HepG2 (cell line): ENCODE data around the gene ATXN7L3. TPM values are rescaled to one million over a fixed set of nuclear protein-coding genes. Genes with fewer than 3 reads are reported as not detected.
A peak's percentile ranks its signal among the peaks of the same experiment; 100 is the strongest.

ENCODE experiments used
- ATAC-seq: fragments of 200-7000 bp; cut with Tn5 transposase; 3 replicates; pipeline ENCODE4 v1.9.1; 2020; ENCODE audit warnings: mild to moderate bottlenecking, moderate library complexity
- BruUV-seq: library from RNA; stranded (reverse); fragments of 400-500 nt; replicated peaks from 2 replicates; lab custom pipeline; 2021; lab: Mats Ljungman, UMichigan
- CTCF ChIA-PET: fragments of 300-600 bp; formaldehyde crosslinking; extraction: SDS; loops from one replicate; lab custom pipeline; 2021; ENCODE audit warnings: low total read pairs, inconsistent platforms, low intra/inter-chr PET ratio; lab: Yijun Ruan, JAX
- POLR2A ChIA-PET: fragments of 350-600 bp; sonication (Branson Sonifier 250); formaldehyde crosslinking; loops from one replicate; lab custom pipeline; 2020; ENCODE audit warnings: antibody characterized with exemption, inconsistent platforms; lab: Yijun Ruan, JAX
- DNase-seq: peaks from one replicate; pipeline ENCODE4 v3.0.0-alpha.2; 2015; ENCODE audit warnings: low spot score
- FAIRE-seq: peaks from 3 replicates; lab custom pipeline; 2011; peaks lifted over from hg19 to GRCh38; lab: Jason Lieb, UNC
- H2AFZ ChIP-seq: one replicate; pipeline ENCODE4 v1.6.1; 2011; ENCODE audit warnings: low read length, inconsistent platforms
- H3K27ac ChIP-seq: fragments of 300-600 bp; 3 replicates; pipeline ENCODE4 v1.8.0; 2011; ENCODE audit warnings: mixed run types, mild to moderate bottlenecking, mixed read lengths, low read length, inconsistent platforms; ENCODE audit not compliant: insufficient read depth; ENCODE audit errors: extremely low read length
- H3K27me3 ChIP-seq, 2 experiments: fragments of 200-600 bp in 1 of 2; 2 replicates in 1 of 2; 3 replicates in 1 of 2; pipeline versions ENCODE4 v1.6.0 to v1.8.0; 2011; ENCODE audit warnings: low read length in 2 of 2, mild to moderate bottlenecking in 2 of 2, moderate library complexity in 2 of 2, inconsistent platforms in 1 of 2; ENCODE audit not compliant: insufficient read depth in 2 of 2, control insufficient read depth in 1 of 2
- H3K36me3 ChIP-seq, 2 experiments: fragments of 200-600 bp in 1 of 2; replicated peaks in 1 of 2; 2 replicates in 1 of 2; 3 replicates in 1 of 2; pipeline versions ENCODE4 v1.5.1 to v1.8.0; 2011; ENCODE audit warnings: low read length in 2 of 2, inconsistent platforms in 1 of 2; ENCODE audit not compliant: insufficient read depth in 2 of 2, control insufficient read depth in 1 of 2
- H3K4me1 ChIP-seq: 2 replicates; pipeline ENCODE4 v1.5.1; 2012; ENCODE audit warnings: low read length, inconsistent platforms; ENCODE audit not compliant: insufficient read depth
- H3K4me2 ChIP-seq: 2 replicates; pipeline ENCODE4 v1.6.0; 2011; ENCODE audit warnings: low read depth, low read length, inconsistent platforms
- H3K4me3 ChIP-seq, 3 experiments: fragments of 200-600 bp in 1 of 3; sonication (generic), shearing (Covaris generic) in 1 of 3; replicated peaks in 1 of 3; 2 replicates each; pipeline ENCODE4 v1.5.1; 2011 to 2016; ENCODE audit warnings: low read length in 3 of 3, inconsistent platforms in 2 of 3, low read depth in 2 of 3, mild to moderate bottlenecking in 2 of 3, control low read depth in 1 of 3, mixed read lengths in 1 of 3; ENCODE audit not compliant: insufficient read depth in 1 of 3
- H3K79me2 ChIP-seq: one replicate; pipeline ENCODE4 v1.6.1; 2011; ENCODE audit warnings: low read length, inconsistent platforms; ENCODE audit not compliant: insufficient read depth
- H3K9ac ChIP-seq: 2 replicates; pipeline ENCODE4 v1.6.0; 2011; ENCODE audit warnings: mild to moderate bottlenecking, low read depth, low read length, inconsistent platforms; ENCODE audit not compliant: insufficient read depth
- H3K9me3 ChIP-seq: 2 replicates; pipeline ENCODE4 v1.5.1; 2012; ENCODE audit warnings: mild to moderate bottlenecking, low read length
- H4K20me1 ChIP-seq: 2 replicates; pipeline ENCODE4 v1.6.0; 2011; ENCODE audit warnings: inconsistent platforms, mild to moderate bottlenecking, low read length, moderate library complexity; ENCODE audit not compliant: insufficient read depth
- BHLHE40 ChIP-seq: IDR thresholded peaks from 2 replicates; pipeline ENCODE4 v1.6.1; 2011; ENCODE audit warnings: low read length, improper control_type of control experiment
- DMTF1 ChIP-seq: sonication (generic); formaldehyde crosslinking; IDR thresholded peaks from 2 replicates; pipeline ENCODE4 v1.4.0; 2020; ENCODE audit warnings: mild to moderate bottlenecking, missing genetic modification reagents
- MIER3 ChIP-seq: IDR thresholded peaks from 2 replicates; pipeline ENCODE4 v1.6.1; 2016; ENCODE audit warnings: missing compliant biosample characterization, borderline replicate concordance
- NFE2 ChIP-seq: sonication (generic); formaldehyde crosslinking; IDR thresholded peaks from 2 replicates; pipeline ENCODE4 v1.4.0; 2020; ENCODE audit warnings: missing genetic modification reagents
- RAD21 ChIP-seq: fragments of 450-650 bp; formaldehyde crosslinking; IDR thresholded peaks from 2 replicates; pipeline ENCODE4 v1.5.0; 2020; ENCODE audit warnings: mild to moderate bottlenecking
- TIGD3 ChIP-seq: sonication (generic); formaldehyde crosslinking; IDR thresholded peaks from 2 replicates; pipeline ENCODE4 v1.5.1; 2020; ENCODE audit warnings: mild to moderate bottlenecking, missing genetic modification reagents, borderline replicate concordance
- UBTF ChIP-seq: sonication (generic); formaldehyde crosslinking; IDR thresholded peaks from 2 replicates; pipeline ENCODE4 v1.4.0; 2020; ENCODE audit warnings: mild to moderate bottlenecking, missing genetic modification reagents
- ZNF143 ChIP-seq: sonication (generic); formaldehyde crosslinking; IDR thresholded peaks from 2 replicates; pipeline ENCODE4 v1.4.0; 2020; ENCODE audit warnings: missing genetic modification reagents
- ZNF644 ChIP-seq: IDR thresholded peaks from 2 replicates; pipeline ENCODE4 v1.6.1; 2016; ENCODE audit warnings: low read depth
- ZNF773 ChIP-seq: sonication (generic); formaldehyde crosslinking; IDR thresholded peaks from 2 replicates; pipeline ENCODE4 v1.4.0; 2020; ENCODE audit warnings: missing genetic modification reagents, borderline replicate concordance
- WGBS: methylation state at CpG from one replicate; pipeline ENCODE4 v1.1.6; 2017; ENCODE audit warnings: low lambda C conversion rate; 5-methylcytosine and 5-hydroxymethylcytosine counted together
- in situ Hi-C: cut with HindIII; loops from 2 replicates; pipeline ENCODE4 v1.10.0; 2017; ENCODE audit warnings: low pct_unique_long_range_greater_than_20kb; ENCODE audit not compliant: extremely low pct_ligation_motif_present
- intact Hi-C: fragments of 100-400 bp; cut with micrococcal nuclease; formaldehyde crosslinking; loops from one replicate; pipeline ENCODE4 v1.10.0; 2022; ENCODE audit not compliant: unreplicated experiment
- polyA plus RNA-seq, 8 experiments: library from polyadenylated mRNA; depleted of rRNA in 3 of 8; stranded (reverse) in 7 of 8; unstranded in 1 of 8; fragments of >200 nt; fragmentation: Illumina TruSeq in 4 of 8; extraction: Trizol in 4 of 8; gene quantifications; 2 replicates each; pipeline versions ENCODE4 v1.2.1 to v1.2.3, GENCODE V29; 2011 to 2016; ENCODE audit warnings: low read depth in 4 of 8, missing spikeins in 1 of 8, mixed read lengths in 1 of 8; ENCODE audit not compliant: insufficient read depth in 1 of 8
- total RNA-seq, 5 experiments: library from RNA; depleted of rRNA; stranded (reverse); fragments of >200 nt; fragmentation: Illumina TruSeq; extraction: Trizol; gene quantifications; 2 replicates each; pipeline ENCODE4 v1.2.3, GENCODE V29; 2016; ENCODE audit warnings: low read depth in 1 of 5
- TF ChIP-seq, protein P1 (sequence below): IDR thresholded peaks from 2 replicates; pipeline ENCODE4 v1.6.1; 2016; ENCODE audit warnings: low read depth, borderline replicate concordance
- TF ChIP-seq, protein P2 (sequence below): sonication (generic); formaldehyde crosslinking; IDR thresholded peaks from 2 replicates; pipeline ENCODE4 v1.8.1; 2023; ENCODE audit warnings: mild to moderate bottlenecking, missing genetic modification reagents

ATXN7L3 gene
- total and polyA plus RNA-seq, 2 of the 13 experiments (the other 11 are each of a cell fraction or from before 2014, with no cell fraction given), result 44.5 to 59.1 TPM

DNA sequence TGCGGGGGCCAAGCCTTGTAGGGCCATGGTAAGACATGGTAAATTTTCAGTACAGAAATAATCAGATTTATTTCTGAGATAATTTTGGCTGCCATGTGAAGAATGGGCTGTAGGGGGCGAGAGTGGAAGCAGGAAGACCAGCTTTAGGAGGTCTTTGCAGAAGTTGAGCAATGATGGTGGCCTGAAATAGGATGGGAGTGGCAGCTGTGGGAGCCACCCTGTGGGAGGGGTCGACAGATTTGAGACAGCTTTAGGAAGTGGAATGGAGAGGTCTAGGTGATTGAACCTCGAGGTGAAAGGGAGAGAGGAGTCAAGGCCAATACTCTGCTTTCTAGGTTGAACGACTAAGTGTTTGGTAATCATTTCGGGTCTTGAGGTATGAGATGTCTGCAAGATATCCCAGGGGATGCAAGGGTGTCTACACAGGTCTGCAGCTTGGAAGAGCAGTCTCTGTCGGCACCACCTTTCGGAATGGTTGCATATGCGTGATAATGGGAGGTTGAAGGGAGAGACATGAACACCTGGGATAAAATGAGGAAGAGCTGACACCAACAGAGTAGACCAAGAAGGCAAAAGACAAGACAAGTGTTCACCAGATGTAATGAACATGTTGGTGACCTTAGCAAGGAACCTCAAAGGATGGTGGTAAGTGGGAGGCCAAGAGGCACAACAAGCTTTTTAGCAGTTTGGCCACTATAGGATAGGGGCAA, 4.2 kb upstream of the ATXN7L3 start:
- Histone ChIP-seq H3K79me2 (peaks cover under 1% of the 10 kb centered on the region), H2AFZ (no peak overlapping the region), H3K36me3 (peaks cover 7 to 17% of the 10 kb centered on the region in 2 experiments; a peak in 4 of 5 replicates), H3K4me2 (no peak overlapping the region), H3K27ac (no peak overlapping the region), H3K4me3 (no peak overlapping the region), H3K9me3 (no peaks in the 10 kb centered on the region), H3K9ac (no peak overlapping the region), H4K20me1 (no peaks in the 10 kb centered on the region), H3K4me1 (peaks cover 27% of the 10 kb centered on the region), H3K27me3 (no peaks in the 10 kb centered on the region; a peak in 1 of 5 replicates)
- intact Hi-C loops (loop anchor here (2.0 to 5.0 kb wide), 2 partner anchors 15 to 123 kb away; partner anchors contain the start of gene UBTF), in situ Hi-C loops (no loop called here)
- ATAC-seq (no peak; the same call in 2 of the 3 replicates), DNase-seq (peak; percentile 78), FAIRE-seq (peak; percentile 96)
- ChIA-PET POLR2A (interaction anchor here (0.6 to 1.1 kb wide), 6 partner anchors 8 to 142 kb away, joined by 3 to 8 read pairs (median 4); partner anchors contain the start of gene TMUB2), CTCF (interaction anchor here (1.2 to 1.9 kb wide), 4 partner anchors 14 to 147 kb away, joined by 5 to 13 read pairs (median 5); partner anchors contain the start of gene GRN)
- no TSS peak for BruUV-seq
- 51% methylated on average over 9 of the region's 9 CpGs for WGBS
- TF ChIP-seq UBTF, result 0 out of 2 replicates have a peak, but pooled peaks have one; percentile 23
- TF ChIP-seq BHLHE40, result 0 out of 2 replicates have a peak, but pooled peaks have one; percentile 4
- TF ChIP-seq NFE2 (CRISPR knock-in tag), result no peak
- 0 out of 2 replicates have a peak, but pooled peaks have one; percentile 19 for TF ChIP-seq ZNF644
- TF ChIP-seq ZNF773, result no peak
- TF ChIP-seq, protein P1, sequence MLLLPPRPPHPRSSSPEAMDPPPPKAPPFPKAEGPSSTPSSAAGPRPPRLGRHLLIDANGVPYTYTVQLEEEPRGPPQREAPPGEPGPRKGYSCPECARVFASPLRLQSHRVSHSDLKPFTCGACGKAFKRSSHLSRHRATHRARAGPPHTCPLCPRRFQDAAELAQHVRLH (CRISPR knock-in tag), result no peak; the same call in 1 of the 2 replicates
- 0 out of 2 replicates have a peak, but pooled peaks have one; percentile 30 for TF ChIP-seq MIER3 (CRISPR knock-in tag)
- no peak for TF ChIP-seq TIGD3 (CRISPR knock-in tag)
- no peak for TF ChIP-seq ZNF143
- TF ChIP-seq, protein P2, sequence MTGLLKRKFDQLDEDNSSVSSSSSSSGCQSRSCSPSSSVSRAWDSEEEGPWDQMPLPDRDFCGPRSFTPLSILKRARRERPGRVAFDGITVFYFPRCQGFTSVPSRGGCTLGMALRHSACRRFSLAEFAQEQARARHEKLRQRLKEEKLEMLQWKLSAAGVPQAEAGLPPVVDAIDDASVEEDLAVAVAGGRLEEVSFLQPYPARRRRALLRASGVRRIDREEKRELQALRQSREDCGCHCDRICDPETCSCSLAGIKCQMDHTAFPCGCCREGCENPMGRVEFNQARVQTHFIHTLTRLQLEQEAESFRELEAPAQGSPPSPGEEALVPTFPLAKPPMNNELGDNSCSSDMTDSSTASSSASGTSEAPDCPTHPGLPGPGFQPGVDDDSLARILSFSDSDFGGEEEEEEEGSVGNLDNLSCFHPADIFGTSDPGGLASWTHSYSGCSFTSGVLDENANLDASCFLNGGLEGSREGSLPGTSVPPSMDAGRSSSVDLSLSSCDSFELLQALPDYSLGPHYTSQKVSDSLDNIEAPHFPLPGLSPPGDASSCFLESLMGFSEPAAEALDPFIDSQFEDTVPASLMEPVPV, result no peak
- TF ChIP-seq RAD21, result peak; percentile 54; the same call in 1 of the 2 replicates
- no peak for TF ChIP-seq DMTF1 (CRISPR knock-in tag)
